GM12874 (cell line): ENCODE results near the gene VLDLR.

Source experiments
- CTCF ChIP-seq: IDR thresholded peaks from 2 replicates; pipeline ENCODE4 v1.5.1; 2011; ENCODE audit warnings: low read depth, mild to moderate bottlenecking, control low read depth, low read length, moderate library complexity; ENCODE audit not compliant: insufficient read depth

The VLDLR gene

GRCh38 chr9:2640570-2640969 is 19.0 kb downstream of the VLDLR start:
- no peak for TF ChIP-seq CTCF

GRCh38 chr9:2641033-2641432 is 19.4 kb downstream of the VLDLR start:
- TF ChIP-seq CTCF = no peak

GRCh38 chr9:2642068-2642467 is 20.5 kb downstream of the VLDLR start:
- no peak for TF ChIP-seq CTCF

DNA sequence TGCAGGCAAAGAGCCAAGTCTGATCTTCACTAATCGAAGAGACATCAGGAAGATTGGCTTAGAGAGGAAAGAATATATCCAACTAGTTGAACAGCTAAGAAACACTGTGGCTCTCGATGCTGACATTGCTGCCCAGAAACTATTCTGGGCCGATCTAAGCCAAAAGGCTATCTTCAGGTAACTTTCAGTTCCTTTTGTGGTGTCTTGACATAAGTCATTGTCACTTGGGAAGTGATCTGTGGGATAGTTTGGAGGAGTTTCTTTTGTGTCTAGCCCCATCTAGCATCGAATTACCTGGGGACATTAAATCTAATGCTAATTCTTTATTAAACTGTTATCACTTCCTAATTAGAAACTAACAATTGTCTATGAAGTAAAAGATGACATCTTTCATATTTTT is 24.0 kb downstream of the VLDLR start:
- TF ChIP-seq CTCF = no peak

DNA sequence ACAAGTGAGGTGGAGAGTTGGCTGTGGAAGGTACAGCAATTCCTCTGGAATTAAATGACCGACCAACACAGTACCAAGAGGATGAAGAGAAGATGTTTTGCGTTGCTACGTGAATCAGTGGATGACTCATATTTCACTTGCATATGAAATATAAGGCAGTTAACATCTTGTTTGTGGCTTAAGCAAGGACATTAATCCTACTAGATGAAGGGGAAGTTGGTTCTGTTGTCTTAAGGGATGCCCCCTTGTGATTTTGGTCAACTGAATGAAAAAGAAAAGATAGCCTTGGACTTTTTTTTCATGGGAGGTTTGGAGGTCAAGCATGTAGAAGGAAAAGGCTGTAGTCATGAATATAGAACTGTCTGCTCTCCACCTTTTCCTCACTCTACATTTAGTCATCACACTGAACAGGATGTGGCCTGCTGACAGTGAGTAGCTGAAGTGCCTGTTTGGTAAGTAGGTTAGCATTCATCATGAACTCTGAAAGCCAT is 33.9 kb downstream of the VLDLR start:
- TF ChIP-seq CTCF = no peak

GRCh38 chr9:2657427-2657826 is 35.8 kb downstream of the VLDLR start:
- TF ChIP-seq CTCF = no peak

DNA sequence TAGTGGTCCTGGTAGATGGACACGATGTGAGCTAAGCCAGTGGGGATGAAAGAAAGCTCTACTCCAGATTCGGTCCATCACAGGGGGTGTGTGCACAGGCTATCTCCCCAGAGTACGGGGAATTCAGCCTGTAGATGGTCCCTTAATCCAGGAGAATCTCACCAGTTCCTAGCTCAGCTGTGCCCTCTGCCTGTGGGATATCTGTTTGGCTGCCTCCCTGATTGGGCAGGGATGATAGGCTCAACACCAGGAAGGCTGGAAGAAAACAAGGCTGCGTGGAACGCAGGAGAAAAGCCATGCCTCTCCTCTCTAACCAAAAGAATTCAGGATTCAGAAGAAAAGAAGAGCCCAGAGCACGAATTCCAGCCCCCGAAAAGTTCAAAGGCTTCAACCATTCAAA is 40.9 kb downstream of the VLDLR start:
- TF ChIP-seq CTCF = no peak
